DMS79 treated with DMSO at 0.1 percent for 48 hours (cell line): ENCODE measurements around the gene DEUP1.
"Not testable (repeated sequence)": the region's sequence is repeated elsewhere in the genome, so short reads cannot be mapped to it uniquely, and the experiment has no call there.

Experiments
- DNase-seq: peaks from one replicate; lab custom pipeline; 2025; lab: John Stamatoyannopoulos, UW

Gene DEUP1, protein sequence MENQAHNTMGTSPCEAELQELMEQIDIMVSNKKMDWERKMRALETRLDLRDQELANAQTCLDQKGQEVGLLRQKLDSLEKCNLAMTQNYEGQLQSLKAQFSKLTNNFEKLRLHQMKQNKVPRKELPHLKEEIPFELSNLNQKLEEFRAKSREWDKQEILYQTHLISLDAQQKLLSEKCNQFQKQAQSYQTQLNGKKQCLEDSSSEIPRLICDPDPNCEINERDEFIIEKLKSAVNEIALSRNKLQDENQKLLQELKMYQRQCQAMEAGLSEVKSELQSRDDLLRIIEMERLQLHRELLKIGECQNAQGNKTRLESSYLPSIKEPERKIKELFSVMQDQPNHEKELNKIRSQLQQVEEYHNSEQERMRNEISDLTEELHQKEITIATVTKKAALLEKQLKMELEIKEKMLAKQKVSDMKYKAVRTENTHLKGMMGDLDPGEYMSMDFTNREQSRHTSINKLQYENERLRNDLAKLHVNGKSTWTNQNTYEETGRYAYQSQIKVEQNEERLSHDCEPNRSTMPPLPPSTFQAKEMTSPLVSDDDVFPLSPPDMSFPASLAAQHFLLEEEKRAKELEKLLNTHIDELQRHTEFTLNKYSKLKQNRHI

DNA sequence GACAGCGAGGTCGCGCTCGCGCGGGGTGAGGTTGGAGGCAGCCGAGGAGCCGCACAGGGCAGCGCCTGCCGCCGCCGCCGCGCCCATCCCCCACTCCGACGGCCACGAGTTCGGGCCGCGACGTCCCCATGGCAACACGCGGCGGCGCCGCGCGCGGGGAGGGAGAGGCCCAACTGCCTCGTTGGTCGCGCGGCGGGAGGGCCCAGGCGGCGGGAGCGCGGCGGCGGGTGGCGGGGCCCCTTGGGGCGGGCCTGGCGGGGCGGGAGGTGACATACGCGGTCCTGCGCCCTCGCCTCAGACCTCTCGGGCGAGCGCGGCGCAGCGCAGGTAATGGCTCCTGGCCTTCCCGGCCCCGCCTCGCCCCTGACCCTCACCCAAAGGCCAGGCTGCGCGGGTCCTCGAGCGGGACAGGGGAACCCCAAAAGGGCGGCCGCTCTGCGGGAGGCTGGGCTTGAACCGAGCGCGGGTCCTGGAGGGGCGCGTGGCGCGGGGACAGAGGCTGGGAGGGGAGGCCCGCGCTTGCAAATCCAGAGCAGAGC lies at the start of gene DEUP1:
Gene DEUP1, plus strand, starts transcription at position 297 of the 539 bp plus-strand sequence. CDS start 1,518 bp downstream, outside the sequence.
- peak; percentile 71 for DNase-seq

DNA sequence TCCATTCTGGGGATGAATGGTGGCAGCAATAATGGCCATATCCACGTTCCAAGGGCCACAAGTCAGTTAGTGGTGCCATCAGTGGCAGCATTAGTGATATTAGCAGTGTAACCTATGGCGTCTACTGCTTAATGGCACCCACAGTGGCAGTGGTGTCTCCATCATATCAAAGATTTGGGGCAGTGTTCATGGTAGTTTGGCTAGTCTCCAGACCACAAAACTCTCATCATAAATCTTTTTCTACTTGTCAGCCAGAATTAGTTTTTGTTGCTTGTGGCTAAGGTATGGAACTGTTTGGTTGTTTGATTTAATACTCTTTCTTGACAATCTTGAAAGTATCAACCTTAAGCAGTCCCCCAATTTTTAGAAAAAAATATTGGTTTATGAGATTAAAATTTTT lies 45.1 kb upstream of the DEUP1 start:
- DNase-seq, result no peak

DNA sequence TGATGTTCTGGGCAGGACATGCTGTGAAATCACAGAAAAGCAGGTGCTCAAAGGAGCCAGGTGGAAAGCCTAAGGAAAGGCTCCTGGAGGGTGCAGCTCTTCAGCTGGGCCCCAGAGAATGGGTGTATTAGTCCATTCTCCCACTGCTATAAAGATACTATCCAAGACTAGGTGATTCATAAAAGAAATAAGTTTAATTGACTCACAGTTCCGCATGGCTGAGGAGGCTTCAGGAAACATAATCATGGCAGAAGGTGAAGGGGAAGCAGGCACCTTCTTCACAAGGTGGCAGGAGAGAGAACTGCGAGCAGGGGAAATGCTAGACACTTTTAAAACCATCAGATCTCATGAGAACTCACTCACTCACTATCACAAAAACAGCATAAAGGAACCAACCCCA lies 43.1 kb upstream of the DEUP1 start:
- no peak for DNase-seq

DNA sequence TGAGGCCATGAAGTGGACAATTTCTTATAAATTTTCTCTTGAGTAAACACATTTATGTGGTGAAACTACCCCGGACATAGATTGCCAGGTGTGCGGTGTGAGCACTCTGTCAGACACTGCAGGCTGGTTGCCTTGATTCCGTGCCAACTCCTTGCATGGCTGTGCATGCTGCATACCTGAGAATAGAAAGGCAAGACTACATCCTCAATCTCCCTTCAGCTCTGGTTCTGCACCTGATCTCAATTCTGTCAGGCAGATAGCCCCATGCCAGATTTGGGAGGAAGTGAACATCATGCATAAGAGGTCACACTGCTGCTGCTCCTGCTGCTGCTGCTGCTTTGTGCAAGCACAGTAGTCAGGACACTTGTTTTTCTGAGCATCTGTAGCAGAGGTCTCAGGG lies 42.5 kb upstream of the DEUP1 start:
- DNase-seq, result peak; percentile 94

DNA sequence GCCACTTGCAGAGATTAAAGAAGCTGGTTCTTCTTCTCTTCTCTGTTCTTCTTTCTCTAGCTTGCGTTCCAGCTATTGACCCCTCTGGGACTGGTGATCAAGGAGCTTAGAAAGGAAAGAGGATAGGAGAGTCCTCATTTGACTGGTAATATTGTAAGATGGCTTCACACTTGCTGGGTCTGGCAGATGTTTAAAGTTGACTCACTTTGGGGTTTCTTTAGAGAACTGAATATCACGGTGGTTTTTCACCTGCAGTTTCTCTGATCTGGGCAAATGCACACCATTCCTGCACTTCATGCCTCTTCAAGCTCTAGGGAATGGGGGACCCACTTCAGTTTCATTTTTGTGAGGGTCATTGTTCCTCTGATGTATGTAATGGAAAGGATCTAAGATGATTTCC lies 41.8 kb upstream of the DEUP1 start:
- DNase-seq, result no peak

DNA sequence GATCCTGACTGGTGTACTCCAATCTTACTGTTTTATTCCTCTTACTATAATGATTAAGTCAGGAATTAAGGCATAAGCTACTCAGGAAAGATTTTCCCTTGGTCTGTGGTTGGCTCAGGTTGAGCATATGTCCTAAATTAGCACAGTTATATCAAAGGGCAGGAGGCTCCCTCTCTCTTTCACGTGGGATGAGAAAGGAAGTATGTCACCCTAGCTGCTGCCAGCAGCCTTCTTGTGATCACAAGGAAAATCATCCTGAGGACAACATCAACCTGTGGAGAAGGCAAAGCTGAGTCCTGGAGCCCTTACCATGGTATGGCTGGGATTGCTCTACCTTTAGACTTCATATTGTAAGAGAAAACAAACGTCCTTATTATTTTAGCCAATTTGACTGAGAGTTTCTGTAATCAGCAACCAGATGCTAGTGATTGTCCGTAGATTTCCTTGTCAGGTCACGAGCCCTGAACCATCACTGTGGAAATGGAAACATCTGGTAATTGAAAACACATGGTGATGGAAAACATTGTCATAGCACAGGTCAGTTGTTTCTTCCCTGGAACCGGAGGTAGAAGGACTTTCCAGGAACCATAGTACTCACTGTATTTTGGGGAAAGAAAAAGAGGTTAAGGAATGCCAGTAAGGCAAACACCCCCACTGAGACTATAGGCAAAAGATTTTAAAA lies 40.6 kb upstream of the DEUP1 start:
- no peak for DNase-seq

DNA sequence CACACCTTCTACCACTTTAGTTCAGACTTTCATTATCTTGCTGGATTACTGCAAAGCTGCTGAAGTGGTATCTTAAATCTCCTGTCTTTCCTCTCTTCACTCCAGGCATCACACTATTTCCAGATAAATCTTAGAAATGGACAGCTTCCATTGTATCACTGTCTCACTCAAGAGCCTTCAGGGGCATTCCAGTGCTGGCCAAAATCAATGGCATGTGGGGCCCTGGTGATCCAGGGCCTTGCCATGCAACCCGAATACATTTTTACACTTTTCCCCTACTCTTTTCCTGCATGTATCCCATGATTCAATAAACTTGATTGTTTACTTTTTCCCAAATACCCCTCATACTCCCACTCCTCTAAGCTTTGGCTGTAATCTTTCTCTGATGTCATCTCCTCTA lies 39.4 kb upstream of the DEUP1 start:
- no peak for DNase-seq

DNA sequence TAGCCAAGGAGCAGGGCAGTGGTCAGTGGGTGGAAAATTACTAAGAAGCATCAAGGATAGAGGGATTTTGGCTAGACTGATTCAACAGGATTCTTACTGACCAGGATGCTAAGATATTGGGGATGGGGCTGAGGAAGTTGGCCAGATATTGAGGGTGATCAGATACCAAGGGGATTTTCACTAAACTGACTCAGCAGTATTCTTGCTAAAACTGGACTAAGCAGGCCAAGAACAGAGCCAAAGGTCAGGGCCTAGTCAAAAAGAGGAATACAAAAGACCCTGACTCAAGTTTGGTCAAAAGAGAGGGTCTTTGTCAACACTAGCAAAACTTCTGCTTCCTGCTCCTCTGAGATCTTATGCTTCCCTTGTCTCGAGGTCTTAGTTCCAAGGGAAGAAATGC lies 38.6 kb upstream of the DEUP1 start:
- no peak for DNase-seq

DNA sequence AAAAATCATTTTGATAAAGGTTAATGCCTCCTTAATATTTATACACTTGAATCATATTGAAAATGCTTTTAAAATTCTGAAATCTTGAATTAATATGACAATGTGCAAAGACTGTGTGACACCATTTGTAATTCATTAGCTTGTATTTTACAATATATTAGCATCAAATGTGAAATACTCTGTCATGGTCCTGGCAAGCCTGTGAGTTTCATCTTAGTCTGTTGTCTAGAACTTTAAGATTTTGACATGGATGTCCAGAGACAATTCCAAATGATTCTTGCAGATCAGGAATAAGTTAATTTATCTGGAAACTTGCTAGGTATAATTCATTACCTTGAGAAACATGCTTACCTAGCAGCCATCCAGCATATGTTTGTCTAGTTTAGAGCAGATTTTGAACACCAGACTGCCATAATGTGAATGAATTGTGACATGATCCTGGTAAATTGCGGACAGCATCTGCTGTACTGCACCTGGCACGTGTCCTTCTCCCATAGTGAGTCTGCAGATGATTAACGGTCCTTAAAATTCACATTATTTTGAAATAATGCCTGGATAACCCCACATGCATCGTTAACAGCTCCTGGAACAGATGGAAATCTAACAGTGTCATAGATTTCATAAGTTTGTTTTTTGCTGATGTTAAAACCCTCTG lies 34.5 kb upstream of the DEUP1 start:
- DNase-seq, result no peak

DNA sequence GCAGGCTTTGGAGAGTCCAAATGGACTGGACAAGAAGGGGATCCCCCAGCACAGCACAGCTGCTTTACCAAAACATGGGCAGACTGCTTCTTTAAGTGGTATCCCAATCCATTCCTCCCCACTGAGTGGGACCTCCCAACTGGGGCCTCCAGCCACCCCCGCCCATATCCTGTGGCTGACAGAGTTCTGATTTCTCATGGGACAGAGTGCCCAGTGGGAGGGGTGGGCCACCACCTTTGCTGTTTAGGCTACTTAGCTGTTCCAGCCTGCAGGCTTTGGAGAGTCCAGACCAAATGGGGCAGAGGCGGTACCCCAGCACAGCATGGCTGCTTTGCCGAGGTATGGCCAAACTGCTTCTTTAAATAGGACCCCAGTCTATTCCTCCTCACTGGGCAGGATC lies 26.9 kb upstream of the DEUP1 start:
- no peak for DNase-seq

DNA sequence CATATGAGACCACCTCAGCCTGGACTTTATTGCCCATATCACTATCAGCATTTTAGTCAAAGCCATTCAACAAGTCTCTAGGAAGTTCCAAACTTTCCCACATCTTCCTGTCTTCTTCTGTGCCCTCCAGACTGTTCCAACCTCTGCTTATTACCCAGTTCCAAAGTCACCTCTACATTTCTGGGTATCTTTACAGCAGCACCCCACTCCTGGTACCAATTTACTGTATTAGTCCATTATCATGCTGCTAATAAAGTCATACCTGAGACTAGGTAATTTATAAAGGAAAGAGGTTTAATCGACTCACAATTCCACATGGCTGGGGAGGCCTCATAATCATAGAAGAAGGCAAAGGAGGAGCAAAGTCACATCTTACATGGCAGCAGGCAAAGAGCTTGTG lies 16.1 kb upstream of the DEUP1 start:
- DNase-seq, result not testable (repeated sequence)

DNA sequence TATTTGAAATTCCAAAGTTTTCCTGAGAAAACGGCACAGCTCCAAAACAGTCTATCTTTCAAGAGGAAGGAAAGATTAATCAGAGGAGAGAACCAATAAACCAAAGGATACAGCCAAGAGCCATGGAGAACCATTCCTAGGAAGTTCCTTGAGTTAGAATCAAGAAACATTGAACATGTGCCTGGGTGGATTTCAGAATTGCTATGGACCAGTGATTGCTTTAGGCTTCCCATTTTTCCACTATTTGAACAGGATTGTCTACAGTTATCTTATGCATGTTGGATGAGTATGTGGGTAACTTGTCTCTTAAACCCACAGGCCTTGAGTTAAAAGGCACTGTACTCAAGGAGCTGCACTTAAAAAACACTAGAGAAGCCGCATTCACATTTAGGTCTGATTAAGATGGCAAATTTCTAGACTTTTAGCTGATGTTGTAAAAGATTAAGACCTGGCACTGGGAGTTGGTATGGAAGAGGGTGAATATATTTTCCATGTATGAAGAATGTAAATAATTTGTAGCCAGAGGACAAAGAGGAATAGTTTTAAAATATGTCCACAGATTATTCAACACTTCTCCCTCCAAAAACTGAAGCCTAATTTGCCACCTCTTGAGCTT lies 11.2 kb upstream of the DEUP1 start:
- no peak for DNase-seq

DNA sequence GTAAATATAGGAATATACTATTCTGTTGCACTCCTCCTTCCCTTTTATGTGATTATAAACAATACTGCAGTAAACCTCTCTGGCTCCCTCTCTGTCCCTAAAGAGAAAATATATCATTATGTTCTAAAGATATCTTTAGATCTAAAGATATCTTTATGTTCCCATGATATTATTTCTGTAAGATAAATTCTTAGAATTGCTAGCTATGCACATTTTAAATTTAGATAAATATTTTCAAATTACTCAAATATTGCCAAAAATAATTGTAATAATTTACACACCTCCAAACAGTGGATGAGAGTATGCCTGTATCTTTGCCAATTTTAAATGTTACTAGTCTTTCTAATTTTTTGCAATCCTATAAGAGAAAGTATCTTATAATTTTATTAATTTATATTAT lies 10.3 kb upstream of the DEUP1 start:
- no peak for DNase-seq

DNA sequence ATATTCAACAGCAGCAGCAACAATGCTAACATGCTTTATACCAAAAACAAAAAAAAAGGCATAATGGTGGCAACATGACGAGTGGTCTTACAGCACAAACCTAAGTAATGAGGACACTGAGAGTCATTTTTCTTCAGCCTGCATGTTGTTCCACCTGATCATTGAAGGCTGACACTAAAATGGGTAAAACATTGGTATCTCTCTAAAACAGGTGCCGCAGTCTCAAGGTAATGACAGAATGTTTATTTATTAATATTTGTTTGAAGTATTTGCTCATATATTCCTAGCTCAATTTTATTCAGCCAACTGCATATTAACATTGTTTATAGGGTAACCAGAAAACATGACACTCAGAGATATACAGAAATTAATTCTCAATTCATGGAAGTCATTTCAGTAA lies 8.3 kb upstream of the DEUP1 start:
- no peak for DNase-seq

DNA sequence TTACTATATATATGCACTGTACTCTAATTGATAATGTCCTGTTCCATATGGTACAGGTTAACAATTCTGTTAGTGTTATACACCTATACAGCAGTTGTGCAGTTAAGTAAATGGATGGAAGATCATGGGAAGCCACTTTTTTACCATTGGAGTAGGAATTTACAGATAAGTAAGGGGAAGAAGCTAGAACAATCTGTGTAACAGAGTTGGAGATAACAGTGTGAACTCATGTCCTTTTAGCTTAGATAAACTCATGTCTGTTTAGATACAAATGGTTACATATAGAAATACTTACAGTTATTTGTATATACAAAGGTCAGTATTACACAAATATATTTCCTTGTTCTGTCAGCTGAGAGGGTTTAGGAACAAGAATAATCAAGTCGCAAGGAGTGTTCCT lies 6.8 kb upstream of the DEUP1 start:
- no peak for DNase-seq

DNA sequence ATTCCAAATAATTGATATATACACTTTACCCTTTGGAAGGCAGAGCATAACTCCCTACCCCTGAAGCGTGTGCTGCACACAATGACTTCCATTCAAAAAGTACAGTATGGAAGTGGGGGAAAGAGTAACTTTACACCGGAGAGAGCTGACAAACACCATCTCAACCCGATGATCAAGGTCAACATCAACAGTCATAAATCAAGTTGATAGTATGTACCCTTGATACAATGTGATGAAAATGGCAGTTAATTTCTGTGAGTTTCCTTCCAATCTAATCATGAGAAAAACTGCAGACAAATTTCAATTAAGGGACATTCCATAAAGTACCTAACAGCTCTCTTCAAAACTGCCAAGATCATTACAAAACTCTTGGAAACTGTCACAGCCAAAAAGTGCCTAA lies 6.0 kb upstream of the DEUP1 start:
- DNase-seq, result no peak

DNA sequence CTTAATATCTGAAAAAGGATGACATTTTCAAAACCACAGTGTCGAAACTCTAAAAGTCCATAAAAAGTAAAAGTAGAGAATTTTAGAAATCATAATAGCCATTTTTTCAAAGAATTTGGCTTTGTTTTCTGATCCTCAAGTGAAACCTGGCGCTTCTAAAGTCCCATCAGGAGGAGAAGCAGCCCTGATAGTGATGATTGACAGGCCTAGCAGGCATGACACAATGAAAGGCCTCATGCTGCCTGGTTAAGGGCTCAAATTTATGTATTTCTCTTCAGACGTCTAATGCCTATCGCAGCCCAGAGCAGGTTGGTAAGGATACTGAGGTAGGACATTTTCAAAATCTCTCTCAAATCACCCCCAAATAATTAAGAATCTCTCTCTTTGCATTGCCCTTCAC lies 3.9 kb upstream of the DEUP1 start:
- DNase-seq, result no peak

DNA sequence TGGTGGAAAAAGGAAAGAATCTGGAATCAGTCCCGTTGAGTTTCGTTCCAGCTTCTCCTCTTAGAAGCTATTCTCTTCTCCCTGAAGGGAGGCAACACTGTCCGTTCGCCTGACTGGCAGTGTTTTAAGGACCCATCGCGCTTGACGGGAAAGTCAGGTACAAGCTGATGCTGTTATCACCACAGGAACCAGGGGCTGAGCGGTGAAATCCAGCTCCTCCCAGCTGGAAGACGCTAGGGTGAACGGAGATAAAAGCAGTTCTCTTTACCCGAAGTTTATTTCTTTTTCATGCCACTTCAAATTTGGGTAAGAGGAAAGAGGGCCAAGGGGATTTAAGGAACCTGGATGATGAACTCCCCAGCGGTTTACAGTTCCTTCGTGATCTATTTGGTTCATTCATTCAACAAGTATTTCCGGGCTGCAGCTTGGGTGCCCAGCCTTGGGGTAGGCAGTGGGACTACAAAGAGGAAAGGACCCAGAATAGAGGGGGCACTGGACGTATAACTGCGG lies 551 bp upstream of the DEUP1 start:
- DNase-seq, result peak; percentile 71

DNA sequence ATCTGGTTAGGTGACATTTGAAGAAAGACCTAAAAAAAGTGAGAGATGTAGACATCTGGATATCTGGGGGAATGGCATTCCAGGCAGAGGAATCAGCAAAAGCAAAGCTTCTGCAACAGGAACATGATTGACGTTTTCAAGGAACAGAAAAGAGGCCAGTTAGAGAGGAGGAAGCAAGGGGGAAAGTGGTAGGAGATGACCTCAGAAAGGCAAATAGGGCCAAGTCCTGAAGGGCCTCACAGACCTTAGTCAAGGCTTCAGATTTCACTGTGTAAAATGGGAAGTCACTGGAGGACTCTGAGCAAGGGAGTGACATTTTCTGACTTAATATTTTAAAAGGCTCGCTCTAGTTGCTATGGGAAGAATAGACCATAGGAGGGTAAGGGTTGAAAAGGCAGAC lies 9.7 kb downstream of the DEUP1 start:
- DNase-seq, result no peak

DNA sequence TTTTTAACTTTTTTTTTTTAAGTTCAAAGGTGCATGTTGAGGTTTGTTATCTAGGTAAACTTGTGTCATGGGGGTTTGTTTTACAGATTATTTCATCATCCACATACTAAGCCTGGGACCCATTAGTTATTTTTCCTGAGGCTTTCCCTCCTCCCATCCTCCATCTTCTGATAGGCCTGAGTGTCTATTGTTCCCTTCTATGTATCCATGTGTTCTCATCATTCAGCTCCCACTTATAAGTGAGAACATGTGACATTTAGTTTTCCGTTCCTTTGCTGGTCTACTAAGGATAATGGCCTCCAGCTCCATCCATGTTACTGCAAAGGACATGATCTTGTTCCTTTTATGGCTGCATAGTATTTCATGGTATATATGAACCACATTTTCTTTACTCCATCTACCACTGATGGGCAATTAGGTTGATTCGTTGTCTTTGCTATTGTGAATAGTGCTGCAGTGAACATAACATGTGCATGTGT lies 14.4 kb downstream of the DEUP1 start:
- DNase-seq, result no peak

DNA sequence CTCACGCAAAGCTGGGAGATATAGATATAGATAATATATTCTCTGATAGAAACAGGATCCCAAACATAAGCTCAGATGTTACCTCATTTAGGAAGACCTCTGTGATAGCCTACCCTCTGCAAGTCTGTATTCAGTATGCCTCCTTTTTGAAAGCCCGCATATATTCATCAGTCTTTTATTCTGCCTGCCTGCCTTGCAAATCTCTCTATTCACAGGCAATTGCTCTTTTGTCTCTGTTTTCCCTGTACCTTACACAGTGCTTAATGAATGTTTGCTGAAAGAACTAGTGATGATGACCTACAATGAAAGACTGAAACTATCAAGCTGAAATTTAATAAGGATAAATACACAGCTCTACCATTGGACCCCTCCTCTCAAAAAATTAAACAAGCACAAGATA lies 18.4 kb downstream of the DEUP1 start:
- no peak for DNase-seq

DNA sequence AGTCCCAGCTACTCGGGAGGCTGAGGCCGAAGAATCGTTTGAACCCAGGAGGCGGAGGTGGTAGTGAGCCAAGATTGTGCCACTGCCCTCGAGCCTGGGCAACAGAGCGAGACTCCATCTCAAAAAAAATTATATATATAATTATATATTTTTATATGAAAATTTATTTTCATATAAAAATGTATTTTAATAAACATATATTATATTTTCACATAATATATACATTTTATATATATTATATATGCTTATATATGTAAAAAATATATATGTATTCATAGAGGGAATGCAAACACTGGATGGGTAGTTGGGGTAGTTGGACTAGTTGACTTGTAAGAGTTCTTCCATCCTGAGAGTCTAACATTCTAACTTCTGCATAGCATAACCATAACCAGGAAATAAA lies 20.3 kb downstream of the DEUP1 start:
- no peak for DNase-seq
